ENCODE results near the gene HYDIN. TPM values are rescaled to one million over a fixed set of nuclear protein-coding genes. Genes with fewer than 3 reads are reported as not detected.

Gene HYDIN
- 4.0 TPM for total RNA-seq

DNA sequence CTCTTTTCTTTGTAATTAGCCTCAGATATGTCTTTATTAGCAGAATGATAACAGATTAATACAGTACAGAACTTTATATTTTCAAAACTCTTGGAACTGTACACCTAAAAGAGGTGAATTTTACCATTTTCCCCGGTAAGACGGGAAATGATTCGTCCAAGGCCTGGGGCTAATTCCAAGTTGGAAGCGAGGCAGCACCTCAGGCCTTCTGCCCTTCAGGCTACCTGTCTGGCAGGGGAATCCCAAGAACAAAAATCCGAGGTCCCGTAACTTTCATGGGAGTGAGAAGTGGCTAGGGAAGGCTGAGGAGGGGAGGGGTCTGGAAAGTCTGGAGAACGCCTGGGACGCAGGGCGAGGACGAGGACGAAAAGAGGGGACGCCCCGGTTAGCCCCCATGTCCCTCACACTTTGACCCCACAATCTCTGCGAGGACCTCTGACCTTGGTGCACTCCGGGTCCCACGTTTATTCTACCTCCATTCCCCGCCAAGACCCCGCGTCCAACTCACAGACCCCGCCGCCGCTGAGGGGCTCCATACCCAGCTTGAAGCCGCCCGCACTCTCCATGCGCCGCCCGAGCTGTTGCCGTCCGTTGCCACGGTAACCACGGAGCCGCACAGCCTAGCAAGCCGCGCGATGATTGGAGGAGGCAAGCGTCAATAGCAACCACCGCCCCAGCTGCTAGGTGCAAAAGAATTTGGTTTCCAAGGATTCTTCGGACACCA lies at the start of gene HYDIN:
Gene HYDIN, minus strand, starts transcription at position 601 of the 724 bp plus-strand sequence. CDS start 43,827 bp downstream, outside the sequence.
- DNase-seq = no peak

DNA sequence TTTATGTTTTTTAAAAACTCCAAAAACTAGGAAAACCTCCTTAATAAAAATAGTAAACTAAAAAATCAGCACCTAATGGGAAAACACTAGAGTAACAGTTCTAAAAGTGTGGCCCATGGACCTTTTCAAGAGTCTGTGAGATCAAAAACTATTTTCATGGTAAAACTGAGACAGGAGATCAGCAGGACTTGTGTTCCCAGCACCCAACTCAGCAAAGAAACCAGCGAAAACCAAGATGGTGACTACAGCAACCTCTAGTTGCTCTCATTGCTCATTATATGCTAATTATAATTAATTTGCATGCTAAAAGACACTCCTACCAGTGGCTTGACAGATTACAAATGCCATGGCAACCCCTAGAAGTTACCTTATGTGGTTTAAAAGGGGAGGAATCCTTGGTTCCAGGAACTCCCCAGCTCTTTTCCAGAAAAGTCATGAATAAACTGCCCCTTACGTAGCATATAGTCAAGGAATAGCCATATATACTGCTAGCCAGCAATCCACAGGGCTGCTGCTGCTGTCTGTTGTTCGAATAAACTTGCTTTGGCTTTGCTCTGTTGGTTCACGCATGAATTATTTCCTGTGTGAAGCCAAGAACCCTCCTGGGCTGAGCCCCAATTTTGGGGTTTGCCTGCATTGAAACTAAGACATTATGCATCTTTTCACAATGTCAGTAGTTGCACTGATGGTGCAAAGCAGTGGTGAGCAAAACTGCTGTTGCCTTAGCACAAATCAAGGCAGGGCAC lies 46.2 kb upstream of the HYDIN start:
- DNase-seq = no peak

DNA sequence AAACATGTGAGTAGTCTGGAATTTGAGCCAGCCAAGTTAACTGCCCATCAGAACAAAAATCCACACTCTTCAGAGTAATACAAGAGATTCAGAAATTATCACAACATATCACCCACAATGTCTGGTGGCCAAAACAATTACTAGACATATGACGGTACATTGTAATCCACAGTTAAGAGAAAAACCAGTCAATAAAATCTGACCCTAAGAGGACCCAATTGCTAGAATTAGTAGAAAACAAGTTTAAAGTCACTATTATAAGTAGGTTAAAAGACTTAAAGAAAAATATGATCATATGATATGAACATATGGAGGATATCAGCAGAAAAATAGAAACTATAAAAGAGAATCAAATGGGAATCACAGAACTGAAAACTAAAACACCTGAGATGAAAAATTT lies 42.9 kb upstream of the HYDIN start:
- DNase-seq = no peak

DNA sequence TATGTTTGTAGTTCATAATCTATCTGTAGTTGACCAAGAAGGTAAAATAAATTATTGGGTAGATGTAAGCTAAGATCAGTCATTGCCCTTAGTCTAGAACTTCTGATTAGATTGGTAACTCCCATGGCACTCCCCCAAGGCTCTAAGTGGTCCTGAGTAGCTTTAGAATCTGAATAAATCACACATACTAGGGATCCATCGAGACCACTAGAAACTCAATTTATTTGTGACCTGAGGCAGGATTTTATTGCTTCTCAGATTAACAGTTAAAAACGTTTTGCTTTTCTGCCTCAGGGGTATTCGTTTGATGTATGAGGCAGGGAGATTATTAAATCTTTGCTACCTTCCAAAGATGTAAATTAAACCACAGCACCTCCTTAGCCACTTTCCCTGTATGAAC lies 33.8 kb upstream of the HYDIN start:
- no peak for DNase-seq

DNA sequence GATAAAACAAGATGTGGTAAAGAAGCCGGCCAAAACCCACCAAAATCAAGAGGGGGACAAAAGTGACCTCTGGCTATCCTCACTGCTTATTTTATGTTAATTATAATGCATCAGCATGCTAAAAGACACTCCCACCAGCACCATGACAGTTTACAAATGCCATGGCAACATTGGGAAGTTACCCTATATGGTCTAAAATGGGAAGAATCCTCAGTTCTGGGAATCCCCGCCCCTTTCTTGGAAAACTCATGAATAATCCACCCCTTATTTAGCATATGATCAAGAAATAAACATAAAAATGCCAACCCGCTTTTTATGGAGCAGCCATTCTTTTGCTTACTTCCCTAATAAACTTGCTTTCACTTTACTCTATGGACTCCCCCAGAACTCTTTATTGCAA lies 33.1 kb upstream of the HYDIN start:
- no peak for DNase-seq

DNA sequence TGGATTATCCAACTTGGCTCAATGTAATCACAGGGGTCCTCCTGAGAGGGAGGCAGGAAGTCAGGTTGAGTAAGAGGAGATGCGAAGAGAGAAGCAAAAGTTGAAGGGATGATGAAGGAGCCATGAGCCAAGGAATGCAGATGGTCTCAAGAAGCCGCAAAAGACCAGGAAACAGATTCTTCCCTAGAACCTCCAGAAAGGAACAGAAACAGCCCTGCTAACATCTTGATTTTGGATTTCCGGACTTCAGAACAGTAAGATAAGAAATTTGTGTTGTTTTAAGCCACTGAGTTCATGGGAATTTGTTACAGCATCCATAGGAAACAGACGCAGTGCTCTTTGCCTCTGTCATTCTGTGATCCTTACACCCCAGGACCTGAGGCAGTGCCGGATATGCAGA lies 31.9 kb upstream of the HYDIN start:
- no peak for DNase-seq

DNA sequence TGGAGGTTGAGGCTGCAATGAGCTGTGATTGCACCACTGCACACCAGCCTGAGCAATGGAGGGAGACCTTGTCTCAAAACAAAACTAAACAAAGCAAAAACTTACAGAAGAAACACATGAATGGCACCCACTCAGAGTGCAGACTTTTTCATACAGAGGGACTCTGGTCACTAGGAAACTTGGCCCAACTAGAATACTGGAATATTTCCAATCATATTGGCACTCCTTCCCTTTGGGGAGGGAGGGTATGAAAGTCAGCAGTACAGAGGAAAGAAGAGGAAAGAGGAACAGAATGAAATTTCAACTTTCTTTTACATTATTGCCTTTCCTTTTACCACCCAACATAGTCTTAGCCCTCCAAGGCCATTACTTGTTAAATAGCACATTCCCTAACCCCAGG lies 30.5 kb upstream of the HYDIN start:
- no peak for DNase-seq

DNA sequence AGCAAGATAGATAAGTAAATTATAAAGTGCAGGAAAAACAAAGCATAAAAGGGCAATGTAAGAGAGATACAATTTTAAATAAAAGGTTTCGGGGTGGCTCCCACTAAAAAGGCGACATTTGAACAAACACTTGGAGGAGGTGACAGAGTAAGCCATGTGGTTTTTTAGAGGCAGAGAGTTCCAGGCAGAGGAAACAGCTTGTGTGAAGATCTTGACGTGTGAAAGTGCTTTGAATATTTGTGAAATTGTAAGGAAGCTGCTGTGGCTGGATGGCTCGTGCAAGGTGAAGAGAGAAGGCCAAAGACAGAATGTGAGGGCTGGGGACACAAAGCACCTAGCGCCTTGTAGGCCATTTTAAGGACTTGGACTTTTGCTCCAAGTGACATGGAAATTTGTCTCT lies 28.6 kb upstream of the HYDIN start:
- no peak for DNase-seq

DNA sequence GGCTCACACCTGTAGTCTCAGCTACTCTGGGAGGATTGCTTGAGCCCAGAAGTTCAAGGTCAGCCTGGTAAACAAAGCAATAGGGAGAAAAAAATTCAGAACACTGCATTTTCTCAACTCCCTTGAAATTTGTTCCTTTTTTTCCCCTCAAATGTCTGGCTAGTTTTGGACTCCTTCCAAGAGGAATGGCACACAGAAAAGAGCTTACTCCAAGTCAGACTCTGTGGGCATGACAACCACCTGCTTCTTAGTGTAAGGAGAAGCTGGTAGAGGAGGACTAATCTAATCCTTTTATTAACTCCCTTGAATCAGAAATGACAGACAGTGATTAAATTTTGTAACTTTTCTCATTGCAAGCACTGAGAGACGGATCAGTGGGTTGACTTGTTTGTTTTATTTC lies 27.9 kb upstream of the HYDIN start:
- DNase-seq = no peak

DNA sequence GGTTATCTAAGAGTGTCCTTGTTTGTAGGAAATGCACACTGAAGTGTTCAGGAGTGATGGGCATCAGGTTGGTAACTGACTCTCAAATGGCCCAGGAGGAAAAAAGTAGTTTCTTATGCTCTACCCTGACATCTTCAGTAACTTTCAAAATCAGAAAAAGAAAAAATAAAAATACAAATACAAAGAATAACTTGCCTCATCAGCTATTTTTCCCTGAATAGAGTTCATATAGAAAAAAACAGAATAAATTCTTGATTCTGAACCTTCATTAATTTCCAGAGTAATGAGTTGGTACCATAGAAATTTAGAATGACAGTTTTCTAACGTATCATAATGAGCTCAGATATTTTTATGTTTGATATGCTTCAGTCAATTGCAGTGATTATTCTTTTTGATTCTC lies 27.2 kb upstream of the HYDIN start:
- DNase-seq = no peak

DNA sequence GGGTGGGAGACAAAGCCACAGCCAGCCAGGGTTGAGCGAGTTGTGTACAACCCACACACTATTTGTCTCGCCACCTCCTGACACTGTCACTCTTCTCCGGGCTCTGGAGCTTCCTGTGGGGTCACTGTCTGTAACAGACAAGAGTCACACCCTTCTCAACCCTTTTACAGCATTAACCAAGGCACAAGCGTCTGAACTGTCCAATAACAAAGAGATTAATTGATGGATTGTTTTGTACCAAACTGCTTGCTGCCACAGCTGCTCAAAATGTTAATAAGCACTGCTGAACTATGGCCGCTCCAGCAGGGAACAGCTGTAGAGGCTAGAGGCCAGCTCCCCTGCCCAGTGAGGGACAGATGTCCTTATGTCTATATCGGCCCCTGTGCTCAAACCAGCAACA lies 25.2 kb upstream of the HYDIN start:
- DNase-seq = no peak

DNA sequence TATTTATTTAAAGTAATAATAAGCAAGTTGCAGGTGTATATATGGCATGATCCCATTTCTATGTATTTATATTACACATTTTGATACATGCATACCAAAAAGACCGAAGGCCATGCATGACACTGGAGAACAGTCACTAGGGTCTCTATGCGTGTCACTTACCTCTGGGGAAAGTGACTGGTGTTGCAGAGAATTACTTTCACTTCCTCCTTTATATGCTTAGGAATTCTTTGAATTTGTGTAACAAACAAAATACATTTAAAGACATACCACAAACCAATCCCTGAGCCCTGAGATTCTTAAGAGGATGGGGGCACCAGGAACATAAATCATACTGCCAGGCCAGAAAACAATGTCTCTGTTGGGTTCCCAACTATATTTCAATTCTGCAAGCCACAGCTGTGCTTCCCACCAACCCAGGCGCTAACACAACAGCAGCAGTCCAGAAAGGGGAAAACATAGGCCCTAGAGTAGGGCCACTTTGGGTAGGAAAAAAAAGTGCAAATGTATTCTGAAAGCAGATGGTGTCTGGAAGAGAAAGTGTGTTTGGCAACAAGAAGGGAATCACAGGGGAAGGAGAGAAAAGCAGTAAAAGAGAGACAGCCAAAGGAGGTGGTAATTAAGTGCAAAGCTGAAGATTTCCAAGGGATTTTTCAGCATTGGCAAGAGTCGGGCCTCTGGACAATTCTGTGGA lies 24.5 kb upstream of the HYDIN start:
- DNase-seq = peak; percentile 40

DNA sequence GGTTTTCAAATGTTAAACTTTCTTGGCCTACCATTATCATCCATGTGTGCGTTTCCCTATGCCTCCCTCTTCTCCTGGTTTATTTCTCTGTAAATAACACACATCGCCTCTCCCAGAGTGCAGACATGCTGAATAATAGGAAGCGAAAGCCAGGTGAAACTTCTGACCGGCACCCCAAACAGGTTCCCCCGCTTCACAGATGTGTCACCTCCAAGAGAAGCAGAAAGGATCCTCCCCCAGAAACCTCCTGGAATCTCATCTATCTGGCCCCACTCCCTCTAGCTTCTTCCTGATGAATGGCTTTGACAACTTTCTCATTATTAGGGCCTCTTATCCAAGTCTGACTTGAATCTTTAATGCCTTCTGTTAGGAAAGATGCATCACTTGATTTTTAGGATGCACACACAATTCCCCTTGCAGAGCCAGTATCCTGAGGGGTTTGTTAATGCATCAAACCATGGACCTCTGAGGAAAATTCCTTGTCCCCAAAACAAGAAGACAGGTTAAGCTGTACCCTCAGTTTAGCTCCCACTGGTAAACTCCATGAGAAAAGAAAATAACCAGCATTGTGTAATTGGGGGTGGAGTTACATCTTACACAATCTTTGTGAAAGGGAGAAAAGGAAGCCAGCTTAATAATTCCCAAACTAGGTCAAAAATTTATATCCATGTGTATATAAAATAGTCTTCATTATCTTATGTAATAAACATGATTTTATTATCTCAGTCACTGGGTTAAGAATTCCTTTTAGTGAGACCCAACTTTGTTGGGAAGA lies 20.1 kb upstream of the HYDIN start:
- DNase-seq = no peak

DNA sequence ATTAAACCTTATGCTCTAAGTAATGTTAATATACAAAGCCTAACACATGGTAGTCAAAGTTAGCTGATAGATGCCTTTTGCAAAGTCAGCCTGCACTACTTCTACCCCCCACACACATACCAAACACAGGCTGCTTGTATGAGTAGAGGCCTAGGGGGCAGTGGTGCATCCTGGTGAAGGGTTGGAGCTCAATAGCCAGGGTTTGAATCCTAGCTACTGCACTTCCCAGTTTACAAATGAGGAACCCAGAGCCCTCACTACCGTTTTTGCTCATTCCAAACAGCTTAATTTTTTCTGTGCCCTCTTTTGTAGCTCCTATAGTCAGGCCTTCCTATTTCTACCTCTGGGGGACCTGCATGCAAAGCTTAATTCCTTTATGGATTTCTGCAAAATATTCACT lies 18.9 kb upstream of the HYDIN start:
- DNase-seq = no peak

DNA sequence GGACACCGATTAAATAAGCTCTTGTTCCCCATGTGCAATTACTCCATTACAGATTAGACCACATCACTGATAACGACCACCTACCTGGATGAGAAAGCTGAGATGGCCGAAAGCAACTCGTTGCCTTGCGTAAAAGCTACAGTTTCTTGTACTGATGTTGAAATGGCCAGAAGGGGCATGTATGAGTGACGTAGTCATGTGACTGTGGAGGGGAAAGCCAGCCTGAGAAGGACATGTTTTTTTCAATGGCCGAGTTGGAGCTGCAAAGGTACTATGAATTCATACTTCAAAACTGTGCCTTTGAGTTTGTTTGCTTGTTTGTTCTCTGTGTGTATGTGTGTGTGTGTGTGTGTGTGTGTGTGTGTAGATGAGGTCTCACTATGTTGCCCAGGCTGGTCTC lies 17.0 kb upstream of the HYDIN start:
- DNase-seq = no peak

DNA sequence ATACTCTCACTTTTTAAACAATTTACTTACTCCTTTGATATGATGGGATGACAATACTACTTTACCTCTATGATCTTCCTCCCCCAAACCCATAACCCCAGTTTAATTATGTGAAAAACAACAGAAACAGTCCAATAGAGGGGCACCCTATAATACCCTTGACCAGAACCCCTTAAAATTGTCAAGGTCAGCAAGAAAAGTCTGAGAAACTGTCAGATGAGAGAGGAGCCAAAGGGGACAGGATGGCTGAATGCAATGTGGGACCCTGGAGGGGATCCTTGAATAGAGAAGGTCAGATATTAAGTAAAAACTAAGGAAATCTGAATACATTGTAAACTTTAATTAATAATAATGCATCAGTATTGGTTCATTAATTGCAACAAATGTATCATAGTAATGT lies 15.8 kb upstream of the HYDIN start:
- DNase-seq = no peak

DNA sequence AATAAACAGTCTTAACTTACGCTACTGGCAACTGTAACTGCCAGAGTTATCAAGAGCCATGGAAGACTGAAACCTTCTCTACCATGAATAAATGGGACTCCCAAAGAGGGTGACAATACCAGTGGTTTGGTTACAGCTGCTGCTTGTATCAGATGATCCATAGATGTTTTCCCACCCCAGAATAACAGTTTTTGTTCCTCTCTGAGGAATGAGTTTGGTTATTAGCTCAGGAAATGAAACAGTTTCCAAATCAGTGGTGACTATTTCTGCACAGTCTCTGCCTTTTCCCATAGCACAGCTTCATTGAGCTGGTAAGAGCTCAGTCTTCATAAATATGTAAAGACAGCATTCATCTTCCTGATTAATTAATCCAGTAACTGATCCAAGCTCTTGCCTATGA lies 14.0 kb upstream of the HYDIN start:
- no peak for DNase-seq

DNA sequence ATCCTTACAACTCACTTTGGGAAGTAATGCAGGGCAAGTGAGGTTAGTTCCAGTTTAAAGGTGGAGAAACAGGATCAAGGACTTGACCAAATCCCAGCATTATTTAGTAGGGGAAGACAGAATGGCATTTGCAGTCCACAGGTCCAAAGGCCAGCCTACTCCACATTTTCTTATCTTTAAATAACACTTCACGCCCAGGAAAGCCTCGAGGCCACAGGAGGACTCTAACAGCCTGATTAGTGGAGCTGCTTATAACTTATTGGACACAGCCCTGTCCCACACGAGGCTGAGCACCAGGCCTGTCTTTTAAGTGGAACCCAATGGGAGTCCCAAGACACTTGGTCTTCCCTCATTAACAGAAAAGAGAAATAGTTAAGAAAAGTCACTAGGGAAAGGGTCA lies 12.1 kb upstream of the HYDIN start:
- no peak for DNase-seq

DNA sequence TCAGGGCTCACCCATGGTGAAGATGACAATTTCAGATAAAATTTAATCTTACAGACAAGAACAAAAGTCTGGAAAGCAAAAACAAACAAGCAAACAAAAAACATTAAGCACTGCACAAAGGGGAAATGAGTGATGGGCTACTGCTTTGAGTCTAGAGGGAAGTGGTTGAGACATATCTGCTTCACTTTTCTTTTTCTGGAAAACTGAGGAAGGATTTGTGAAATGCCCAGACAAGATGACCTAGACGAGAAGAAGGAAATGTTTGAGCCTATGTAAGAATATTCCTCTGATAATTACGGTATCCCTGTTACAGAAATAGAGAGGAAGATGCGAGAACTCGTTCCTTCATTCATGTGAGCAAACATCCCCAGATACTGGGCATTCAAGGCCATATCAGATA lies 11.5 kb upstream of the HYDIN start:
- DNase-seq = no peak

DNA sequence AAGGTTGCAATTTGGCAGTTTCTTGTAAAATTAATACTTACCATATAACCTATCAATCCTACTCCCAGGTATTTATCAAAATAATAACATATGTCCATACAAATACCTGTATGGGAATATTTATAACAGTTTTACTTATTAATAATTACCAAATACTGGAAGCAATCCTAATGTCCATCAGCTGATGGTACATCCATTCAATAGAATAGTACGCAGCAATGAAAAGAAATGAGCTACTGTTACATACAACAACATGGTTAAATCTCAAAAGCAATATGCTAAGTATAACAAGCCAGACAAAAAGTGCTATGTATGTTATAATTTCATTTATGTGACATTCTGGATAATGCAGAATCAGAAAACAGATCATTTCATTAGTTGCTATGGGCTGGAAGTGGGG lies 1.2 kb downstream of the HYDIN start:
- DNase-seq = no peak

DNA sequence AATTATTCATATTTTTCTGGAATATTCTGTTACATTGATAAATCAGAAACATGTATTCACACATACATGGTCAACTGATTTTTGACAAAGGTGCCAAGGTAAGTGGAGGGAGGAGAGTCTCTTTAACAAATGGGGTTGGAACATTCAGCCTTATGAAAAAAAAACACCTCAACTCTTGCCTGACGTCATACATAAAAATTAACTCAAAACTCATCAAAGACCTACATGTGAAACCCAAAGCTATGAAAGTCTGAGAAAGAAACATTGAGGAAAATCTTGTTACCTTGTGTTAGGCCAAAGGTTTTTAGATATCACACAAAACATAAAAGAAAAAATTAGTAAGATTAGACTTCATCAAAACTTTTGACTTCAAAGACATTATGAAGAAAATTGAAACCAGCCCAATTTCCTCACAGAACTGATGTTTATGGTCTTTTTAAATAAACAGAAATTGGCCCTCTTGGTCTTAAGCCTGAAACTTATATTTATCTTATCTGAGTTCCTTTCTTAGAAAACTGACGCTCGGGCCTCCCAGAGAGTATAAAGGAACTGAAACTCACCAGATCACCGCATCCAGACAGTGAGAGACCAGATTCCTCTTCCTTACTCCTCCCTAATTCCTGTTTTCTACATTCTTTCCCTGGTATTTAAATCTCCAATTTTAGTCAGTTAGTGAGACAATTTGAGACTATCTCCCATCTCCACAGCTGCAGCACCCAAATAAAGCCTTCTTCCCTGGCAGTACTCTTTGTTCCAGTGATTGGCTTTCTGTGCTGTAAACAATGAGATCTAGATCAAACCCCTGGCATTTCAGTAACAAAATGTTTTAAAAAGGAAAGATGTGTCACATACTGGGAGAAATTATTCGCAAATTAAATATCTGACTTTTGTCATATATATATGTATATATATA lies 4.0 kb downstream of the HYDIN start:
- no peak for DNase-seq

DNA sequence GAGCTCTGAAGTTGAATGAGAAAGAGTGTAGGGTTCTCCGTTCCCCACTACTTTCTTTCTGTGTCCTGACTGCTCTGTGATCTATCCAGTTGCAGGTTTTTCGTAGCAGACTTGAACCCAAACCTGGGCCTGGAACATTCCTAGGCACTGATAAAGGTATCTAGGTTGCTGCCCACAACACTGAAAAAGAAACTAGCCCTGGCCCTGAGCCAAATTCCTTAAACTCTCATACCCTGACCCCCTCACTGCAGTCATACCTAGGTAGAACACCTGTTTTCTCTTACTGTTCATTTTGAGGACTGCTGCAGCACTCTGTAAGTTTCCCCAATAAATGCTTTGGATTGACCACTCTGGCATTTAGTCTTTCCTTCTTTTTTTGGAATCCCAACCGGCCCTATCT lies 5.4 kb downstream of the HYDIN start:
- no peak for DNase-seq

Data from skin of body (tissue), 2 donors.